Fibroblast of pulmonary artery (primary cell): Measurements from ENCODE around the gene HTR3B.
A peak's percentile ranks its signal among the peaks of the same experiment; 100 is the strongest.

Experiments used
- DNase-seq: peaks from one replicate; pipeline ENCODE4 v3.0.0-alpha.2; 2010; ENCODE audit warnings: low read depth
- H3K4me3 ChIP-seq: replicated peaks from 2 replicates; pipeline ENCODE4 v1.5.1; 2011; ENCODE audit warnings: low read depth, mild to moderate bottlenecking, control low read depth, low read length, moderate library complexity
- CTCF ChIP-seq: IDR thresholded peaks from 2 replicates; pipeline ENCODE4 v1.5.1; 2011; ENCODE audit warnings: mild to moderate bottlenecking, control low read depth, low read length, inconsistent platforms; ENCODE audit errors: missing control alignments

Gene HTR3B

DNA sequence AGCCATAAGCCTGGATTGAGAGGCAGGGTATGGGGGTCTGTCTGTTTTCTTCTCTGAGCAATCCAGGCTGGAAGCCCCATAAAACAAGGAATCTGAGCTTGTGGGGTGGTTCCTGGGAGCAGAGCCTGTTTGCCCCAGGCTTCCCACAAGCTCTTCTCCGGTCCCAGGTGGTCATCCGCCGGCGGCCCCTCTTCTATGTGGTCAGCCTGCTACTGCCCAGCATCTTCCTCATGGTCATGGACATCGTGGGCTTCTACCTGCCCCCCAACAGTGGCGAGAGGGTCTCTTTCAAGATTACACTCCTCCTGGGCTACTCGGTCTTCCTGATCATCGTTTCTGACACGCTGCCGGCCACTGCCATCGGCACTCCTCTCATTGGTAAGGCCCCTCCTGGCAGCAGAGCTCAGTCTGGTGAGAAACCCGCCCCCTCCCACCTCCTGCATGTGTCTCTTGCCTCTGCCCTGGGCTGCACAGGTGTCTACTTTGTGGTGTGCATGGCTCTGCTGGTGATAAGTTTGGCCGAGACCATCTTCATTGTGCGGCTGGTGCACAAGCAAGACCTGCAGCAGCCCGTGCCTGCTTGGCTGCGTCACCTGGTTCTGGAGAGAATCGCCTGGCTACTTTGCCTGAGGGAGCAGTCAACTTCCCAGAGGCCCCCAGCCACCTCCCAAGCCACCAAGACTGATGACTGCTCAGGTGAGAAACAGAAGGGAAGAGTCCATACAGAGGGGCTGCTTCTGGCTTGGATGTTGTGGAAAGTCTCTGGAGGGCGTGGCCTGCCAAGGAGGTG lies 82.0 kb downstream of the HTR3B start:
- DNase-seq = no peak
- TF ChIP-seq CTCF = no peak
- H3K4me3 ChIP-seq = no peak overlapping the region

- no peak for TF ChIP-seq CTCF
- no peak for DNase-seq
- H3K4me3 ChIP-seq = no peak overlapping the region
Measured at GRCh38 chr11:113989381-113989780, 84.8 kb downstream of the HTR3B start.

DNA sequence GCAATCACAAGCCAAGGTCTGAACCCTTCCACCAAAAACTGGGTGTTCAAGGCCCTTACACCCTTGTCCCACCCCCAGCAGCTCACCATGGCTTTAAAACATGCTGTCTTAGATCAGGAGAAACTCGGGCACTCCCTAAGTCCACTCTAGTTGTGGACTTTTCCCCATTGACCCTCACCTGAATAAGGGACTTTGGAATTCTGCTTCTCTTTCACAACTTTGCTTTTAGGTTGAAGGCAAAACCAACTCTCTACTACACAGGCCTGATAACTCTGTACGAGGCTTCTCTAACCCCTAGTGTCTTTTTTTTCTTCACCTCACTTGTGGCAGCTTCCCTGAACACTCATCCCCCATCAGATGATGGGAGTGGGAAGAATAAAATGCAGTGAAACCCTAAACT lies 85.3 kb downstream of the HTR3B start:
- TF ChIP-seq CTCF = no peak
- no peak overlapping the region for H3K4me3 ChIP-seq
- DNase-seq = no peak

- no peak for TF ChIP-seq CTCF
- H3K4me3 ChIP-seq = no peak overlapping the region
- DNase-seq = peak; percentile 65
Measured at GRCh38 chr11:113991170-113991569, 86.6 kb downstream of the HTR3B start.

- no peak overlapping the region for H3K4me3 ChIP-seq
- DNase-seq = peak; percentile 21
- no peak for TF ChIP-seq CTCF
Measured at GRCh38 chr11:113991718-113992458, 87.3 kb downstream of the HTR3B start.

DNA sequence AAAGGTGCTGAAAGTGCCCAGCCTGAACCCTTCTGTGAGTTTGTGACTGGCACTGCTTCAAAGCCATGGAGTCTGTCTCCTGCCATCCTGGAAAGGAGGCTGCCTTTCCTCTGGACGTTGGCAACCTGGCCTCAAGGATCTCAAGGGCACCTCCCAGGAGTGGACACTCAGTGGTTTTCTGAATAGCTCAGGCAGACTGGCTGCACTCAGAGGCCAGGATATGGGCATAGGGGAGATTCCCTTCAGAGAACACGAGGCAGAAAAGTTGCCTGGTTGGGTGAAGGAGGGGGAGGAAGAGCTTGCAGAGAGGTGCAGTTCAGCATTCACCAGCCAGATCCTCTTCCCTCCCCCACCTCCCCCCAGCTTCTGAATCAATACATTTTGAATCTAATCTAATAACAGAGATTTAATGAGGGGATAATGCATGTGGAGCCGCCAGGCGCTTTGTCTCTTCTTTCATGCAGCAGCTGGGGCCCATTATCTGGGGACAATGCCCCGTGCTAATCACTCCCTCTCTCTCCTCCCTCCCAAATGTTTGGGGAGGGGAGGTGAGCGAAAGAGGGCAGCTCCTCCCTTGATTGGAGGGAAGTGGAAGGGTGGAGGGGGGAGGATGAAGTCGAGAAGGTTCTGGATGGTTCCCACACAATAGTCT lies 88.0 kb downstream of the HTR3B start:
- DNase-seq = no peak
- no peak for TF ChIP-seq CTCF
- no peak overlapping the region for H3K4me3 ChIP-seq
